Stimulated activated naive CD4-positive, alpha-beta T cell (primary cell): Measurements from ENCODE around the gene IRF1.
"Not testable (repeated sequence)": the region's sequence is repeated elsewhere in the genome, so short reads cannot be mapped to it uniquely, and the experiment has no call there.

Experiments
- DNase-seq, 6 experiments: peaks; one replicate each; lab custom pipeline; 2025; lab: John Stamatoyannopoulos, UW

The IRF1 gene

GRCh38 chr5:132438917-132439316 is 51.7 kb downstream of the IRF1 start:
- DNase-seq: no peak

- DNase-seq: not testable (repeated sequence)
Measured at GRCh38 chr5:132438267-132438645, 52.3 kb downstream of the IRF1 start.

- peak; percentile 15 to 63 (median 50) for DNase-seq
Measured at GRCh38 chr5:132437604-132438266, 52.8 kb downstream of the IRF1 start.

GRCh38 chr5:132436936-132437335 is 53.6 kb downstream of the IRF1 start:
- no peak for DNase-seq

GRCh38 chr5:132435886-132436285 is 54.7 kb downstream of the IRF1 start:
- no peak for DNase-seq

- DNase-seq: no peak
Measured at GRCh38 chr5:132435447-132435846, 55.1 kb downstream of the IRF1 start.

- DNase-seq: no peak
Measured at GRCh38 chr5:132434416-132435286, 55.9 kb downstream of the IRF1 start.

- no peak for DNase-seq
Measured at GRCh38 chr5:132433141-132433540, 57.4 kb downstream of the IRF1 start.

GRCh38 chr5:132431632-132432031 is 58.9 kb downstream of the IRF1 start:
- peak in 1 of 6 experiments; percentile 9 for DNase-seq
